ENCODE results near the gene PEX6.

Gene PEX6, protein sequence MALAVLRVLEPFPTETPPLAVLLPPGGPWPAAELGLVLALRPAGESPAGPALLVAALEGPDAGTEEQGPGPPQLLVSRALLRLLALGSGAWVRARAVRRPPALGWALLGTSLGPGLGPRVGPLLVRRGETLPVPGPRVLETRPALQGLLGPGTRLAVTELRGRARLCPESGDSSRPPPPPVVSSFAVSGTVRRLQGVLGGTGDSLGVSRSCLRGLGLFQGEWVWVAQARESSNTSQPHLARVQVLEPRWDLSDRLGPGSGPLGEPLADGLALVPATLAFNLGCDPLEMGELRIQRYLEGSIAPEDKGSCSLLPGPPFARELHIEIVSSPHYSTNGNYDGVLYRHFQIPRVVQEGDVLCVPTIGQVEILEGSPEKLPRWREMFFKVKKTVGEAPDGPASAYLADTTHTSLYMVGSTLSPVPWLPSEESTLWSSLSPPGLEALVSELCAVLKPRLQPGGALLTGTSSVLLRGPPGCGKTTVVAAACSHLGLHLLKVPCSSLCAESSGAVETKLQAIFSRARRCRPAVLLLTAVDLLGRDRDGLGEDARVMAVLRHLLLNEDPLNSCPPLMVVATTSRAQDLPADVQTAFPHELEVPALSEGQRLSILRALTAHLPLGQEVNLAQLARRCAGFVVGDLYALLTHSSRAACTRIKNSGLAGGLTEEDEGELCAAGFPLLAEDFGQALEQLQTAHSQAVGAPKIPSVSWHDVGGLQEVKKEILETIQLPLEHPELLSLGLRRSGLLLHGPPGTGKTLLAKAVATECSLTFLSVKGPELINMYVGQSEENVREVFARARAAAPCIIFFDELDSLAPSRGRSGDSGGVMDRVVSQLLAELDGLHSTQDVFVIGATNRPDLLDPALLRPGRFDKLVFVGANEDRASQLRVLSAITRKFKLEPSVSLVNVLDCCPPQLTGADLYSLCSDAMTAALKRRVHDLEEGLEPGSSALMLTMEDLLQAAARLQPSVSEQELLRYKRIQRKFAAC
- total RNA-seq = 9.6 to 51.5 (median 33.8) reads per million in 3 experiments

GRCh38 chr6:42978839-42979522 is at the start of gene PEX6:
TSS of gene PEX6 (minus strand) at chr6:42979181. CDS start at chr6:42979150, 31 bp downstream.
- DNase-seq = peak; percentile 92

DNA sequence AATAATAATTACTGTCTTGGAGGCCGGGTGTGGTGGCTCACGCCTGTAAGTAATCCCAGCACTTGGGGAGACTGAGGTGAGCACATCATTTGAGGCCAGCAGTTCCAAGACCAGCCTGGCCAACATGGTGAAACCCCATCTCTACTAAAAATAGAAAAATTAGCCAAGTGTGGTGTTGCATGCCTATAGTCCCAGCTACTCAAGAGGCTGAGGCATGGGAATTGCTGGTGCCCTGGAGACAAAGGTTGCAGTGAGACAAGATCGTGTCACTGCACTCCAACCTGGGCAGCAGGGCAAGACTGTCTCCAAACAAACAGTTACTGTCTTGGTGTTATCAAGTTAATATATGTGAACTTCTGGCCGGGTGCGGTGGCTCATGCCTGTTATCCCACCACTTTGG is 47.4 kb upstream of the PEX6 start:
- no peak for DNase-seq

GRCh38 chr6:43024436-43024835 is 45.5 kb upstream of the PEX6 start:
- DNase-seq = no peak

DNA sequence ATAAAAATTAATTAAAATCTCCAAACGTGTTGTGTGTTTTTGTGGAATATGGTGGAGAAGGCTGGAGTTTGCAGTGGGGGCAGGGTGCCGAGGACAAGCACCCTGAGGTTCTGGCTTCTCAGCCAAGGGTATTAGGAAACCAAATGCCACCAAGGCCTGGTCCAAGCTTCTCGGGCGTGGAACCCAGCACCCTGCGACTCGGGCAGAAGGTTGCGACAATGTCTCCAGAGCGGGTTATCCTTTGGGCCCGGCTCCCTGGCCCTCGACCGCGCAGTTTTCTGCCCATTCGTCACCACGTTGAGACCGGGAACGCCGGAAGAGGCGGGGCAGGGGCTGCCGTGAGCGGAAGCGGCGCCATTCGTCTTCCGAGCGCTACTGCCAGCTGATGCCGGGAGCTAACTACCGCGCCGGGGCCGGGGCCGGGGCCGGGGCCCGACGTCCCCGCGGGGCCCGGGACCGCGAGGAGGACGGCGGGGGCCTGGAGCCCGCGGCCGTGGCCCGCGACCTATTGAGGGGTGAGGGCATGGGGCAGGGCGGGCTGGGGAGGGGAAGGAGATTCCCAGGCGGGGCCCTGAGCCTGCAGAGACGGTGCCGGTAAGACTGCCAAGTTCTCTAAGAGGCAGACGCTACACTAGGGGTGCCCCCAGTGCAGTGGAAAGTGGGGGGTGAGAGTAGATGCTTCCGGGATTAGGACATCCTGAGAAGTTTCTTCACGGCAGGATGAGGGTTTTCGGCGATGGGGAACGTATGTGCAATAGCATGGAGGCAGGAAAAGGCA is 42.5 kb upstream of the PEX6 start, which contains the start of gene RRP36:
TSS of gene RRP36 (plus strand) at position 354 of the 778 bp plus-strand sequence. CDS start at position 386, 32 bp downstream.
- DNase-seq = peak; percentile 56

DNA sequence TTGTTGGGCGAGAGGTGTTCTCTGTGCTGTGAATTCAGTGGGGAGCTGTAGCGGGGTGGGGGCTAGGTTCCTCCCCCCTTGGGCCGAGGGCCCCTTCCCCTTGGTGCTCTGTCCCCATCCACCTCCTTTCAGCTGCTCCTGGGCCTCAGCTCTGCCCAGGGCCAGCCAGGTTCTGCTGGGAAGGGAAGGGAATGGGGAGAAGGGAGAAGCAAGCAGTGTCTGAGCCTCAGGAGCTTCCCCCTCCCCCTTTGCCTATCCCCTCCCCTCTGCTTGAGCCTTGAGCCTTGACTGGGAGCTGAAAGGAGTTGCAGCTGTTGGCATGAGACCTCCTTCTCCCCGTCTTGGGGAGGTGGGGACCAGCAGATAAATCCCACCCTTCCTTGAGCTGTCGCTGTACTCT is 41.9 kb upstream of the PEX6 start:
- DNase-seq = no peak

DNA sequence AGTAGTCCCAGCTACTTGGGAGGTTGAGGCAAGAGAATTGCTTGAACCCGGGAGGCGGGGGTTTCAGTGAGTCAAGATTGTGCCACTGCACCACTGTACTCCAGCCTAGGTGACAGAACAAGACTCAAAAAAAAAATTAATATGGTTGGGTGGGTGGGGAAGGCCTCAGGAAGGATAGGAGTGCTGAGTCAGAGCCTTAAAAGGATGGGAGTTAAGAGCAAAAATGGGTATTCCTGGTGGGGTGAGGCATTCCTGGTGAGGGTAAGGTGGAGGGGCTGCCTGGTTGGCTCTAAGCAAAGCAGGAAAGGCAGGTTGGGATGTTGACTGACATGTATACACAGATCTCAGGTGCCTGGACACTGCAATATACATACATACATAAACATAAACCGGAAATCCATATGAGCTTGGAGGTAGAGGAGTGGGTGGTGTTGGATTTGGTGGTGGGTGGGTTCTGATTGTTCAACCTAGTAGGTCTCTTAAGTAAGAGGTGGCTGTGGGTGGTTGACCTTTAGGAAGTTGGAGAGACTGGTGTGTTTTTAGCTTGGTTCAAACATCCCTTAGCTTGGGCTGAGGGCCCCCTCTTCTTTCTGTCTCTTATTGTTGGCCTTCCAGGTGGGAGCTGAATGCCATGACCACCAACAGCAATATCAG is 41.2 kb upstream of the PEX6 start:
- no peak for DNase-seq

- DNase-seq = no peak
Measured at GRCh38 chr6:43019152-43019551, 40.2 kb upstream of the PEX6 start.

DNA sequence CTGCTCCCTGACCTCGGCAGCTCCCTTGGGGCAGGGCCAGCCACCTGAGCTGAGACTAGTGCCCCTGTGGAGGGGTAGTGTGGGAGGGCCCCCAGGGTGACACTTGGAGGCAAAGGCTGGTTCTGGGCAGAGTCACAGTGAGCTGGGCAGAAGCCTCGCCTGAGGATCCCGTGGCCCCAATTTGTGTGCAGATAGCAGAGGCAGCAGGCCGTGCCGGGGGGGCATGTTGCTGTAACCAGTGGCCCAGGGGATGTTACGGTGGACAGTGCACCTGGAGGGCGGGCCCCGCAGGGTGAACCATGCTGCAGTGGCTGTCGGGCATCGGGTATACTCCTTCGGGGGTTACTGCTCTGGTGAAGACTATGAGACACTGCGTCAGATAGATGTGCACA is 38.0 kb upstream of the PEX6 start:
- DNase-seq = no peak

GRCh38 chr6:43016176-43016942 is 37.4 kb upstream of the PEX6 start:
- DNase-seq = no peak

- no peak for DNase-seq
Measured at GRCh38 chr6:43014434-43014909, 35.5 kb upstream of the PEX6 start.

DNA sequence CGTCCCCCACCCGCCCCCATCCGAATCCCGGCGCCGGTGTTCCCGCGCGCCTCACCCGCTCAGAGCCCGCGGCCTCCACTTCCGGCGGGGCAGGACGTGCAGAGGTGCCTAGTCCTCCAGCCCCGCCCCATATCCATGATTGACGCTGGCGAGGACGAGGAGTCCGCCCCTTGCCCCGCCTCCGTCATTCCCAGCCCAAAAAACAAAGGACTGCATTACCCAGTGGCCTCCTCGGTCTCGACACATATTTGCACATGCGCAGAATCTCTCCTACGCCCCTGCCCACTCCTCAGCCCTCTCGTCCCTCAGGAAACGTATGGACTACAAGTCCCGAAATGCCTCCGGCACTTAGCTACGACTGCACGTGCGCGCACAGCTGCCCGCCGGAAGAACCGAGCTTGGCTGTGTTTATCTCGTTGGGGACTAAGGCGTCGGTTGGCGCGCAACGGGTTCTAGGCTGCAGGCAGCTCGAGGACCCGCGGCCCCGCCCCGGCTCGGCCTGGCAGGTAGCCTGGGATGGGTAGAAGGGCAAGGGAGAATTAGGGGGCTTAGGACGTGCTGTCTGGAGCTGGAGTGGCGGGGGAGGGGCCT is 35.0 kb upstream of the PEX6 start, which contains the start of the genes KLHDC3 and MEA1:
TSS of gene KLHDC3 (plus strand) at position 407 of the 591 bp plus-strand sequence. CDS start 2,944 bp downstream, outside the sequence.
TSS of gene MEA1 (minus strand) at position 104 of the 591 bp plus-strand sequence. CDS start 133 bp downstream, outside the sequence.
- DNase-seq = peak; percentile 100

- DNase-seq = no peak
Measured at GRCh38 chr6:43013097-43013842, 34.3 kb upstream of the PEX6 start.

DNA sequence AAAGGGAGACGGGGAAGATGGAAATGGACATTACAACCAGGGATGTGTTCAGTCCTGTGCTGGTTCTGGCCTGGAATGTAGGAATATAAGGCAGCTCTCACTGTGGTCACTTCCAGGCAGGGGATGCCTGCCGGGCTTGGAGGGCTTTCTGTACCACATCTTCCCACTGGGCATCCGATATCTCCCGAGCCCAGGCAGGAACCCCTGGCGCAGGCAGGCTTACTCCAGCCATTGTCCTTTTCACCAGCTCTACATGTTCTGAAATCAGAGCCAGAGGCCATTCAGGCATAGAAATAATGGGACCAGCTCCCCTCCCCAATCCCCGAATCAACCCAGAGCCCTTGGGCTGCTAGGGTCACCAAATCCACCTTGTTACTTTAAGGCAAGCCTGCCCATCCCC is 33.4 kb upstream of the PEX6 start:
- no peak for DNase-seq

- DNase-seq = no peak
Measured at GRCh38 chr6:43011207-43011606, 32.2 kb upstream of the PEX6 start.

- DNase-seq = peak; percentile 8
Measured at GRCh38 chr6:43009124-43009523, 30.1 kb upstream of the PEX6 start.

GRCh38 chr6:43007126-43007525 is 28.1 kb upstream of the PEX6 start:
- no peak for DNase-seq

- no peak for DNase-seq
Measured at GRCh38 chr6:43006251-43006650, 27.3 kb upstream of the PEX6 start.

GRCh38 chr6:43005844-43006243 is 26.9 kb upstream of the PEX6 start:
- DNase-seq = no peak

DNA sequence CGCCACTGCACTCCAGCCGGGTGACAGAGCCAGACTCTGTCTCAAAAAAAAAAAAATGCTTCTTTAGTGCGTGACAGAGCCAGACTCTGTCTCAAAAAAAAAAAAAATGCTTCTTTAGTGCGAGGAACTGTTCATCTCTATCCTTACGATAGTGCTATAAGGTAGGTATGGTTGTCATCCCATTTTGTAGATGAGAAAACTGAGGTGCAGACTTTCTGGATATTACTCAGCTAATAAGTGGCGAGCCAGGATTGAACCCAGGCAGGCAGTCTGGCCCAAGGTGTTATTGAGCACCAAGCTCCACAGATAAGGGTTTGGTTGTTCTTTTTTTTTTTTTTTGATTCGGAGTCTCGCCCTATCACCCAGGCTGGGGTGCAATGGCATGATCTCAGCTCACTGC is 22.9 kb upstream of the PEX6 start:
- DNase-seq = no peak
